ENCODE data around the gene FARP2.

- TF ChIP-seq POLR2A (IDR thresholded peaks at IDR 0.05) (no peak), CTCF (IDR thresholded peaks at IDR 0.05) (no peak)
Measured at GRCh38 chr2:241308267-241308666, 47.8 kb upstream of the FARP2 start.
